ENCODE measurements around the gene POLR2L. TPM values are rescaled to one million over a fixed set of nuclear protein-coding genes. Genes with fewer than 3 reads are reported as not detected.

Gene POLR2L
- total RNA-seq, 1 donor from 2014 or later: 99.9 TPM

DNA sequence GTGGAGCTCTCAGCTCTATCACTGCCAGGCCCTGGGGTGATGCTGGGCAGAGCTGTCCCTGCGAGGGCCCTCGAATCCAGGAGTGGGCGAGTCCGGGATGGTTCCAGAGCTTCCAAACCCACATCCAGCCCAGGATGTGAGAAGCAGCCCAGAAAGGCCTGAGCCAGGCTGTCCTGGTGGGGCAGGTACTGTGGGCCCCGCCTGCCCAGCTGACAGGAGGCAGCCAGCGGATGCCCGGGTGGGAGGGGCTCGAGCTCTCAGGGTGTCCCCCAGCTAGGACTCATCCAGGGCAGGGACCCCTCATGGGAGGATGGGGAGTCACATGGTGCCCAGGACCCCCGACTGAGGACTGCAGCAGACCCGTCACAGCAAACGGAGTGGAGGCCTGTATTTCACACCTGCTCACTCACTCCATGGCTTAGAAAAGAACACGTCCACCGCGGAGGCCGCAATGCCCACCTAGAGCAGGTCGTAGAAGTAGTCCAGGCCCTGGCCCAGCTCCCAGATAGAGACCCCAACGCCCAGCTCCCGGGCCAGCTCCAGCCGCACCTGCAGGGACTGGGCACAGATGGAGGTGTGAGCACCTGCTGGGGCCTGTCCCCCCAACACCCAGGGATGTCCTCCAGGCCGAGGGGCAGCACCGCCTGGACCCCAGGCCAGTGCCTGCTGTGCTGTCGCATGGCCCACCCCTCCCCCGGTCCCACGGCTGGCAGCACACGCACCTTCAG is 27.2 kb upstream of the POLR2L start:
- intact Hi-C loops (cut with micrococcal nuclease): no loop called here

DNA sequence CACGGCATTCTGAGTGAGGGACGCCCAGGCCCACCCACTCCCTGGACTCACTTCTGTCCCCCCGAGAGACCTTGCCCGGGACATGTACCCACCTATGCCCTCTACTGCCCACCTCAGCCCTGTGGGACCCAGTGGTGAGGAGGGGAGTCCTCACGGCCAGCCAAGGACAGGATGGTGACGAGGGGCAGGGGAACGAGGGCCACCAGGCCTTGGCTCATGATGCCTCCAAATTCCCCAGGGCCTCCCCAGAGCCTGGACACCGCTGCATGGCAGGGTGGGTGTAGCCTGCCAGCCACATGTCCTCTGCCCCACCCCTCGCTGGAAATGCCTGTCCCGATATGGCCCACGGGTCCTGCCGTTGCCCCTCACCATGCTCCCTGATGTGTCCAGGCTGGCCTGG is 26.5 kb upstream of the POLR2L start:
- intact Hi-C loops (cut with micrococcal nuclease): no loop called here

DNA sequence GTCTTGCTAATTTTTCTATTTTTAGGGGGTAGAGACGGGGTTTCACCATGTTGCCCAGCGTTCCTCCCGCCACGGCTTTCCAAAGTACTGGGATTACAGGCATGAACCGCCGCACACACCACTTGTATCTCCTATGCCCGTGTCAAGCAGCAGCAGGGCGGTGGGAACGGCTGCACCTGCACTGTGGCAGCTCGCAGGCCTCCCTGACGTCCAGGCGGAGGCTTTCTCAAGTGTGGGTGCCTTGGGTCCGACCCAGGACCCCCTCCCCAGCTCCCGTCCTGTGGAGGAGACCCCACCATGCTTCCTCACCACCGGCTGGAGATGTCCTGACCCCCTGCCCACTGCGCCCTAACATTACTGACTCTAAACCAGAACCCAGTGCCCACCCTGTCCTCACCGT is 26.1 kb upstream of the POLR2L start:
- intact Hi-C loops (cut with micrococcal nuclease): no loop called here

DNA sequence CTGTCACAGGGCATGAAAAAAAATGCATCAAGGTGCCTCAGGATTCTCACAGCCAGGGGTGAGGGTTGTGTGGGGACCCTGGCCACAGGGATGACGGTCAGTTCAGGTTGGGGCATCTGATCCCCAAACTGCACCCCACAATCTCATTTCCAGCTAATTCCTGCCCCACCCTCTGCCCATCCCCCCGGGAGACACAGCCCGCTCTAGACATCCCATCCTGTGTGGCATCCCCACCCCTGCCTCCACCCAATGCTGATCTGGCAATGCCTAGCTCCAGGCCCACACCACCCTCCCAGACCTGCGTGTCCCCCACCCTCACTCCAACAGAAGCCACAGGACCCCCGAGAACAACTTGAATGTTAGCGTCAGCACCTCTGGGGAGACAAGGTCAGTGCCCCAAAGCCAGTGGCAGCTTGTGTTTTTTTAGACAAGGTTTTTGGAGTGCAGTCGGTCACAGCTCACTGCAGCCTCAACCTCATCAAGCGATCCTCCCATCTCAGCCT is 25.6 kb upstream of the POLR2L start:
- intact Hi-C loops (cut with micrococcal nuclease): no loop called here

DNA sequence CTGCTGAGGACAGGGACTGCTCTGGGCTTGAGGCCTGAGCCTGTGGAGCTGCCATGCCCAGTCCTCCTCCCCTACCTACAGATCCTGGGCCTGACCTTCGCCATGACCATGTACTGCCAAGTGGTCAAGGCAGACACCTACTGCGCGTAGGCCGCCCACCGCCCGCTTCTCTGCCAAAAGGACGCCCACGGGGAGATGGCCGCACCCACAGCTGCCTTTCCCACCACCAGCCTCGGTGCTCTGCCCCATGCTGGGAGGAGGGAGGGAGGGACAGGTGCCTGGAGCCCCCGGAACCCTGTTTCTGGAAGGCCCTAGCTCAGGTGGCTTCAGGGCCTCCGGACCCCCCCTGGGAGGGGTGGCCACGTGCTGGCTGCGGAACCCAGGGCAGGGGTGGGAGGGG is 24.2 kb upstream of the POLR2L start:
- intact Hi-C loops (cut with micrococcal nuclease): no loop called here

DNA sequence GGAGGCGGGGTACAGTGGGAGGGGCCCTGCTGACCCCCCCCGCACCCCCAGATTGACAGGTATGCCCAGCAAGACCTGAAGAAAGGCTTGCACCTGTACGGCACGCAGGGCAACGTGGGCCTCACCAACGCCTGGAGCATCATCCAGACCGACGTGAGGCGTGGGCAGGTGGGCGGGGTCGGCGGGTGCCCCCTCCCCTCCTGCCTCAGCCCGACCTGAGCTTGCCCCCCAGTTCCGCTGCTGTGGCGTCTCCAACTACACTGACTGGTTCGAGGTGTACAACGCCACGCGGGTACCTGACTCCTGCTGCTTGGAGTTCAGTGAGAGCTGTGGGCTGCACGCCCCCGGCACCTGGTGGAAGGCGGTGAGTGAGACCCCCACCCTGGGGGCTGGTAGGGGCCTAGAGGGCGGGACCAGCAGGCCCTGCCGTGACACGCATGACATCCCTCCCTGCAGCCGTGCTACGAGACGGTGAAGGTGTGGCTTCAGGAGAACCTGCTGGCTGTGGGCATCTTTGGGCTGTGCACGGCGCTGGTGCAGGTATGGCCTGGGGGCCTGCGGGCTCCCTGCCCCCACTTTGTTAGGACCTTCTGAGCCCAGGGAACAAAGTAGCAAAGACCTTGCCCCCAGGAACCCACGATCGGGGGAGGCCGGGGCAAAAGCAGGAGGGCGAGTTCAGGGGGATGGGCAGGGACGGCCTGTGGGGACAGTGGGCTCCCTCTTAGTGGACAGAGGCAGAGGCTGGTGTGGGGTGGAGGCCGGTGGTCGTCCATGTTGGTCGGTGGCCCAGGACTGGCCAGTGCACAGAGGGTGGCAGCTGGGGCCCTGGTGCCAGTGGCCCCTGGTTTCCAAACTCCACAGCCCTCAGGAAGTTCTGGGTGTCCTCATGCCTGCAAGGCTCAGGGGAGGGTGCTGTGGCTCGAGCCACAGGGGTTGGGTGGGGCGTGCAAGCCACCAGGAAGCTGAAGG is 23.4 kb upstream of the POLR2L start:
- intact Hi-C loops (cut with micrococcal nuclease): no loop called here

DNA sequence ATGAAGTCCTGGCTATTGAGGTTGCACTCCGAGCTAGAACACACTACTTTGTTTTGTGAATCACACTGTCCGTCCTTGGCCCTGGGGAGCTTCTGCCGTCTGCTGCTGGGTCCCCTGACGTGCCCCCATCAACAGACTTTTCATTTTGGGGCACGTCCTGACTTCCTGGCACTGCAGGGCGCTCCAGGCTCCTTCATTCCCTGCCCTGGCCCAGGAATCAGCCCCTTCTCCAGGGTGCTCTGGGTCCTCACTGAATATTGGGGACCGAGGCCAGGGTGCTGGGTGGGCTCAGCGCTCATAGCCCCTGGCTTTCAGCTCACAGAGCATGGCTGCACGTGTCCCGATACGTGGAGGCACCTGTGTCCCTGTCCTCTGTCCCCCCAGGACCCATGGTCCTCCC is 22.6 kb upstream of the POLR2L start:
- intact Hi-C loops (cut with micrococcal nuclease): no loop called here

DNA sequence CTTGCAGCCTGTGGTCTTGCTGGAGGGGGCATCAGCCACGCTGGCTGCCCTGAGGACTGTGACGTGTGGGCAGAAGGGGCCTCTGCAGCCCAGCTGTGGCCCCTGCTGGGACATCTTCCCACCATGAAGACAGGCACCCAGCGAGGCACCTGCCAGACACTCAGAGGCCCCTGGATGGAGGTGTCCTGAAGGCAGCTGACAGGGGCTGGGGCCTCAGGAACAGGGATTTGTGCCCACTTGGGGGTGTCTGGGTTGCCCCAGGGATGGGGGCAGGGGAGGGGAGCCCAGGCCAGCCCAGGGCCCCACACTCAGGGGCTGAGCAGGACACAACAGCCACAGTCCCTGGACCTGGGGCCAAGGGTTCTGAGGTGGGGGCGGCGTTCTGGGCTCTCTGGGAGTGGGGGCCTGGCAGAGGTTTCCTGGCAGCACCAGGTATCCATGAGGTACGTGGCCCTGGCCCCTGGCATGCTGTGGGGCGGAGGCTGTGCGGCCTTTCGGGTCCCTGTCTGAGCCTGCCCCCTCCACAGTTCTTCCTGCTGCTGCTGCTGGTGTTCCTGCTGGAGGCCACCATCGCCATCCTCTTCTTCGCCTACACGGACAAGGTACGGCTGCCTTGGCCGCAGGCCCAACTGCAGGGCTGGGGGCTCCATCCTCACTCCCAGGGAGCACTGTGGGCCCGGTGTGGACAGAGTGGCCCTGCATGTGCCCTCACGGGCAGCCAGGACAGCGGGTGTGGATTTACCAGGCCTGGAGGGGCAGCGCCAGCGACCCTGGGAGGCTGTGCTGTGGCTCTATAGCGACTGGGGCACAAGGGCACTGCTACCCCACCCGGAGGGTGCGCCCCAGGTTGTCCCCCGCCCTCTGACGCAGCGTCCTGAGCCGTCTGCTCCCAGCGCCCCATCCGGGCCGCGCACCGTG is 21.8 kb upstream of the POLR2L start:
- intact Hi-C loops (cut with micrococcal nuclease): no loop called here

DNA sequence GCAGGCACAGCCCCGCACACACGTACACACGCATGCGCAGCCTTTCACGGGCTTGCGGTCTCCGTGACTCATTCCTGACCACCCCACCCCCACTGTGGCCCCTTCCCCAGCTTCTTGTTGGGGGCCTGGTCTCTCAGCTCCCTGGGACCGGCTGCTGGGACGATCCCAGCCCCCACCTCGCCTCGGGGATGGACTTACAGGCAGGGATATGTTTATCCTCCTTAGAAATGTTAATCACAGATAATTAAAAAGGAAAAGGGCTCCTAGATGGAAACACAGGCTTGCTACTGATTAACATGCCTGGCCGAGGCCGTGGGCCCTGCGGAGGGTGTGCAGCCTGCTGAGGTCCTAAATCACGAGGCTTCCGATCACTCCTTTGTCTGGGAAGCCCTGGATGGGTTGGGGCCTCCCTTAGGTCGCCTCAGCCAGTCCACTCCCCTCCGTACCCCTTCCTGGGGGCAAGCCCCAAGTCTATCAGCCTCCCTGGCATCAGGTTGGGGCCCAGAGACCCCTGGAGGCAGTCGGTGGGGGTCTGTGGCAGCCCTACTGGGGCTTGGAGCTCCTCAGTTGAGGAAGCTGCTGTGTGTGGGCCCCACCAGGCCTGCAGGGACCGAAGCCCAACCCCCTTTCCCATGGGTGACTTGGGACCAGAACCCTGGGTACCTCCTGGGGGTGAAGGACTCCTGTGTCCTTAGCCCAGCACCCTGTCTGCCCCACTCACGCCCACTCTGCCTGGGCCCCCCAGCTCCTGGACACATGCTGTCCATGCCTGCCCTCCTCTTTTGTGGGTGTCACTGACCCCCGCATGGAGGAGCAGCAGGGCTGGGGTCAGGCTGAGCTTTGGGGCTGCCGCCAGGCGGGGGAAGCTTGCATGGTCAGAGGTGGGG is 20.9 kb upstream of the POLR2L start:
- intact Hi-C loops (cut with micrococcal nuclease): no loop called here

DNA sequence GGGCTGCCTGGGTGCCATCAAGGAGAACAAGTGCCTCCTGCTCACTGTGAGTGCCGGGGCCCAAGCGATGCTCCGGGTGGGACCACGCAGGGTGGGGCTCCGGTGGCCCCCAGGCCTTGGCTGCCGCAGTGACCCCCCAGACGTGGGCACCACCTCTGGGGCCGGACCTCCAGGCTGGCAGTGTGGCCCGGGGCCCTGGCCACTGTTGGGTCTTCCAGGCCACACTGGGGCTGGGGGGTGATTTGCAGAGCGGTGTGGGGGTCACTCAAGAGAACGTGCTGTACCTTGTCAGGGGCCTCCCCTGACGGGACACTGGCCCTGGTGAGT is 20.3 kb upstream of the POLR2L start:
- intact Hi-C loops (cut with micrococcal nuclease): no loop called here

DNA sequence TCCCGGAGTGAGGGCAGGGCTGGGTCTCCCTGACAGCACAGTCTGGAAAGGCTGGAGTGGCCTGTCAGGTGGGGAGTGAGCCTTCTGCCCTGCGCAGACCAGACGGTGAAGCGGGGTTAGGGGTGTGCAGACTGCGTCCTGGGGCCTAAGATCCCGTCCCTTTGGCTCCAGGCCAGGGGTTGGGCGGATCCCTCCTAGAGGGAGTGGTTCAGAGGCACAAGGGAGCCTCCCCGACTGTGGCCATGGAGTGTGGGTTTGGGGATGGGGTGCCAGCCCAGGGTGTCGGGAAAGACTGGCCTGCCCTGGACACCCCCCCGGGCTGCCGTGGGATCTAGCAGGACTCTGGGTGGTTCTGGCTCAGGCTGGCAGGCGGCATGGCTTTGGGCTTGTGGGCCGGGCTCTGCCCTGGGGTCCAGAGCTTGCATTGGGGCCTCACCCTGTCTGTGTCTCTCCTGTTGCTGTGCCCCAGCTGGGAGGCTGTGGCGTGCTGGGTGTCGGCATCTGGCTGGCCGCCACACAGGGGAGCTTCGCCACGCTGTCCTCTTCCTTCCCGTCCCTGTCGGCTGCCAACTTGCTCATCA is 19.8 kb upstream of the POLR2L start:
- intact Hi-C loops (cut with micrococcal nuclease): no loop called here

DNA sequence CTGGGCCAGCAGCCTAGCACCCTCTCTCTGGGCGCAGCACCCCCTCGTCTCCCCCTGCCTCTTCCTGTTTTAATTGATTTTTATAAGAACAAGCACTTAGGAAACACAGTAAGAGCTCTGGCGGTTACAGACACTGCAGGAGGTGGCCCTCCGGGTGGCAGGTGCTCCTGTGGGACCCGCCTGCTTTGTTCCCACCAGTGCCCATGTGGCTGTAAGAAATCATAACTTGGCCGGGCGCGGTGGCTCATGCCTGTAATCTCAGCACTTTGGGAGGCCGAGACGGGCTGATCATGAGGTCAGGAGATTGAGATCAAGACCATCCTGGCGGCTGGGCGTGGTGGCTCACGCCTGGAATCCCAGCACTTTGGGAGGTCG is 18.8 kb upstream of the POLR2L start:
- intact Hi-C loops (cut with micrococcal nuclease): no loop called here

DNA sequence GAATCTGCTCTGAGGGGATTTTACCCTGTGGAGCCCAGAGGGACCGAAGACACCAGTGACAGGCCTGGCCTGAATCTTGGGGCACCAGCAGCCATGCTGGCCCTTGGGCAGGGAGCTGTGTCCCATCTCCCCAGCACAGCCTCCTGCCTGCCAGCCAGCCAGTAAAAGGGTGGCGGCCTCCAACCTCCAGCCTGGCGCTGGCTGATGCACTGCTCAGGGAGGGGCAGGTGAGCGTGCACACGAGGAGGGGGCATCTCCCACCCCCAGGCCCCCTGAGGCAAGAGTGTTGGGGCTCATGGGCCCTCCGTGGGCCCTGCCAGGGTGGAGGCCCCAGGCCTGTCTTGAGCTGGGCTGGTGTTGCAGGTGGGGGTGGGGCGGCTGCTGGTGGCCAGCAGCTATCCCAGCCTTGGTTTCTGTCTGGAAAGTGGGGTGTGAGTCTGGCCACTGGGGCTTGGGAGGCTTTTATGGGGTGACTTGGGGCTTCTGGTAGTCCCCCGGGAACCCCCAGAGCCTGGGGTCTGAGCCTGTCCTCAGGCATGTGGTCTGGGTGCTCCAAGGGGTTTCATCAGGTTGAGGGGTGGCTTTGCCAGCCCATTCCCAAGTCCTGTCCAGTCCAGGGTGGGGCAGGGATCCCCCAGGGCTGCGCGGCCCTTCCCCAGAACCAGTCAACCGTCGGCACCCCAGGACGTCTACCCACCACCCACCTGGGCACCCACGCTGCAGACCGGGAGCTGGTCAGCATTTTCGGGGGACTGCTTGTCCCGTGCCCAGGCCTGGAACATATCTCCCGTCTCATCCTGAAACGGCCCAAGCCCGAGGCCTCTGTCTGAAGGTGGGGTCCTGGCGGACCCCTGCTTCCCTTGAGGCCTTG is 18.1 kb upstream of the POLR2L start:
- intact Hi-C loops (cut with micrococcal nuclease): no loop called here

DNA sequence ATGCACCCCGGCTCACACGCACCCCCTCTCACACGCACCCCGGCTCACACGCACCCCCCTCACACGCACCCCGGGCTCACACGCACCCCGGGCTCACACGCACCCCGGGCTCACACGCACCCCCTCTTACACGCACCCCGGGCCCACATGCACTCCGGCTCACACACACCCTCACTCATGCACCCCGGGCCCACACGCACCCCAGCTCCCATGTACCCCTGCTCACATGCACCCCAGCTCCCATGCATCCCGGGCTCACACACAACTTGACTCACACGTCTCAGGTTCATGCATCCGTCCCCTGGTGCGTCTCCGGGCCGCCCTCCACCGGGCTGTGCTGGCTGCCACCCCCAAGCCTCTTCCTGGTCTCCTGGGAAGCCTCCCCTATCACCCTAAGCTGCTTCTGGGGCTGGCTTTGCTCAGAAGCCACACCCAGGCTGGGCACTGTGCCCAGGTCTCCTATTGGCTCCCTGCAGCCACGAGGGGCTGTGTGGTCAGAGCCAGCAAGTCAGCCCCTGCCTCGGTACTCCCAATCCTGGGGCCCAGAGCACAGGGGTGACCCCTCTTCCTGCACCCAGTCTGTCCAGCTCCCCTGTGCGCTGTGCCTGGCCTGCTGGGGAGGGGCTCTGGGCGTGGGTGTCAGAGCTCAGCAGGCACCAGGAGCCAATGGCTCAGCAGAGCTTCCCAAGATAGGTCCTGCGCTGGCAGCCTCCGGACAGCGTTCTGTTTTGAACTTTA is 17.2 kb upstream of the POLR2L start:
- intact Hi-C loops (cut with micrococcal nuclease): no loop called here

DNA sequence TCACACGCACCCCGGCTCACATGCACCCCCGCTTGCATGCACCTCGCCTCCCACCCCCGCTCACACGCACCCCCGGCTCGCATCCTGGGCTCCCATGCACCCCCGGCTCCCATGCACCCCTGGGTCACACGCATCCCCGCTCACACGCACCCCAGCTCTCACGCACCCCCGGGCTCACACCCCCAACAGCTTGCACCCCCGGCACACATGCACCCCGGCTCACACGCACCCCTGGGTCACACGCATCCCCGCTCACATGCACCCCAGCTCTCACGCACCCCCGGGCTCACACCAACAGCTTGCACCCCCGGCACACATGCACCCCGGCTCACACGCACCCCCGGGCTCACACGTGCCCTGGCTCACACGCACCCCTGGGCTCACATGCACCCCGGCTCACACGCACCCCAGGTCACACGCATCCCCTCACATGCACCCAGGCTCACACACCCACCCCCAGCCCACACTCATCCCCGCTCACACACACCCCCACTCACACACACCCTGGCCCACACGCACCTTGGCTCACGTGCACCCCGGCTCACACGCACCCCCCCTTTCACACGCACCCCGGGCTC is 16.5 kb upstream of the POLR2L start:
- intact Hi-C loops (cut with micrococcal nuclease): no loop called here

DNA sequence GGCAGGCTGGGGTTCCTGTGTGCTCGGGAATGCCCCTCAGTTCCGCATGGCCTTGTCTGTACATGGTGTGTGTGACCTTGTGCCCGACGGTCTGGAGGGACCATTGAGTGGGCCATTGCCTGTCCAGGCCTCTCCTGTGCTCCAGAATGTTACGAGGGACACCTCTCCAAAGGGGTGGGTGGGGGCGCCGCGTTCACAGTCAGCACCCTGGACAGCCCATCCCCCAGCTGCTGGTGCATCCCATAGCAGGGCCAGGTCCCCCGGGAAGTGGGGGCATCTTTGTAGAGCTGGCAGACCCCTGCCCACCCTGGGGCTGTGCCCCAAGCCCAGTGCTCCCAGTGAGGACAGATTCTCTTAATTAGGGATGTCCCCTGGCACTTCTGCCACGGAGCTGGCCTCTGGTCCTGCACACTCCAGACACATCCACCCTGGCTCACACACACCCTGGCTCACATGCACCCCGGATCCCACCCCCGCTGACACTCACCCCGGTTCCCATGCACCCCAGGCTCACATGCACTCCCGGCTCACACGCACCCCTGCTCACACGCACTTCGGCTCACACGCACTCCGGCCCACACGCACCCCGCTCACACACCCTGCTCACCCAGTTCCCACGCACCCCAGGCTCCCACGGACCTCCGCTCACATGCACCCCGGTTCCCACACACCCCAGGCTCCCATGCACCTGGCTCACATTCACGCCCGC is 15.9 kb upstream of the POLR2L start:
- intact Hi-C loops (cut with micrococcal nuclease): no loop called here

DNA sequence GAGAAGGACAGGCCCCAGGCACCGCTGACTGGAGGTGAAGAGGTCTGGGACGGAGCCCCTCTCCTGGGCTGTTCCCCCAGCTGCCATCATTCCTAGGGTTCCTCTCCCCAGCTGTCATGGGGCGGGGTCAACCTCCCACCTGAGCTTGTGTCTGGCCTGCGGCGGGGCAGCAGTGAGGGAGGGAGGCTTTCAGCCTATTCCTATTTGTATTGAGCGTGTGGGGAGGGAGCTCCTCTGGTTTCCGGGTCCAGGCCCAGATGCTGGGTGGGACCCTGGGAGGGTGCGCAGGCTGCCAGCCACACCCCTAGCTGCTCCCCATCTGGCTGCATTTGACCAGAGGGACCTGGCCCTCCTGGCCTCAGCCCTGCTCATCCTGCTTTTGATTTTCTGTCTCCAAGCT is 14.1 kb upstream of the POLR2L start:
- intact Hi-C loops (cut with micrococcal nuclease): no loop called here

DNA sequence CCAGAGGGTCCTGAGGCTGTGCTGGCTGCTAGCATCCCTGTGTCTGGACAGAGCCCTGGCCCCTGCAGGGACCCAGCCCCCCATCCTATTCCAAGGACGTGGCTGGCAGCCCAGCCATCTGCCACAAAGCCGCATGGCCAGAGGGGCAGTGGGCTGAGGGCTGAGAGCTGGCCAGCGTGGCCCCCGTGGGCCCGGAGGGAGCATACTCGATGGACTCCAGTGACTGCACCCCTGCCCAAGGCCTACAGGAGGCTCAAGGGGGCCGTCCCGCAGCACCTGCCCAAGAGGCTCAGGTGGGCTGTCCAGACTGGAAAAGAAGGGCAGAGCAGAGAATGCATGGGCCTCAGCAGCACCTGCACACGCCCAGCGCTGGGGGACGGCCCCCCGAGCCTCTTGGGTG is 13.5 kb upstream of the POLR2L start:
- intact Hi-C loops (cut with micrococcal nuclease): no loop called here
